Measurements from ENCODE around the gene ARHGAP26.
A peak's percentile ranks its signal among the peaks of the same experiment; 100 is the strongest.

Gene ARHGAP26

DNA sequence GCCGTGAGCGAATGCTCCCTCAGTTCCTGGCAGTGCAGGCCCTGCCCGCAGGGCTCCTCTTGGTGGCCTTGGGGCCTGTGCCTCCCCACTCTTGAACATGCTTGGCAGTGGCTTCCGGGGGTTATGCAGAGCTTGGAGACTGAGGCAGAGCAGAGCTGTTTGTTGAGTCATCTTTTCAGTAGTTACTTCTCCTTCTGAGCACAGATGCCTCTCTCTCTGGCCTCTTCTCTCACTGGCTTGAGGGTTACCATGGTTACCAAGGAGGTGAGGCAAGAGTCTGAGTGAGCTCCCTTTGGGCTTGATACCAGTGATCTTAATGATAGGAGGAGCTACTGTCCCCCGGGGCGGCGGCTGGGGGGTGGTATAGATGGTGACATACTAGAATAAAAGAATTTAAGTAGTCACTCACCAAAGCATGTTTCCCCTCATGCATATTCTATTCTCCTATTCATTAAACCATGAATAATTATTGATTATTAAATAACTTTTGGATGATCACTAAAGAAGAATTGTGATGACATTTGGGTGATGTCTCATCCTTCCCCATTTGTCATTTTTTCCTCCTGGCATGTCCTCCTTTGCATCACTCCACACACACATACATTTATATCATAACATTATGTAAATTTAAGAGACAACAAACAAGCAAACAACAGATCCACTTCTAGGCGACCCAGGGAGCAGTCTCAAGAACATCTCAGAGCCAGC is 111.1 kb downstream of the ARHGAP26 start:
- DNase-seq = no peak

DNA sequence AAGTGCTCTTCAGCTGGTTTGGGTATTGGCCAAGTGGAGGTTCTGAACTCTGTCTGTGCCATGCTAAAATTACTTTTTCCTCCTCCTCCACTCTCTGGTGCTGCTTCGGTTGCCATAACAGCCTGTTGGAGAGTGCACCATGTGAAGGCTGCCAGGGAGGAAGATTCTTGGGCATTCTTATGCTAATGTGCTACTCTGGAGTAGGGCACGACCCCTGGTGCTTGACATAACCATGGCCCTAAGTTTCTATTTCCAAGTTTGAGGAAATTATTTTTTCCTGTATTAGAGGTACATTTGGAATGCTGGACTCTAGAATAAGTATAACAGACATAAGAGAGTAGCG is 111.6 kb downstream of the ARHGAP26 start:
- DNase-seq = no peak

DNA sequence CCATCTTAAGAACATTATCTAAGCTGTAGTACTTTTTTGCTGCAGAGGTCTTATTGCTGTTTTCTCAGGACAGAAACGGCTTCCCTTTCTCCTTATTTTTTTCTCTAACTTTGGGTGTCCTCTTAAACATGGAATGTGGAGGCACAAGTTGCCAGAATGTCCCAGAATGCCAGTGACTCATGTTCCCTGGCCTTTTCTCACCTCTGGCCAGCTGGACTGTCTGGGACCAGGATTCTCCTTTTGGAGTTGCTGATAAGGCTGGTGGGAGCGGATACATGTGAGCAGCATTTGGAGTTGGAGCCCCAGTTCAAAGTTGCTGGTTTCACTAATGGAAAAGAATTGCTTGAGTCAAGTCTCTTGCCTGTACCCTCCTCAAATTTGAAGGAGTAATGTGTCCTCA is 112.8 kb downstream of the ARHGAP26 start:
- no peak for DNase-seq

- DNase-seq = no peak
Measured at GRCh38 chr5:142883438-142883837, 113.3 kb downstream of the ARHGAP26 start.

DNA sequence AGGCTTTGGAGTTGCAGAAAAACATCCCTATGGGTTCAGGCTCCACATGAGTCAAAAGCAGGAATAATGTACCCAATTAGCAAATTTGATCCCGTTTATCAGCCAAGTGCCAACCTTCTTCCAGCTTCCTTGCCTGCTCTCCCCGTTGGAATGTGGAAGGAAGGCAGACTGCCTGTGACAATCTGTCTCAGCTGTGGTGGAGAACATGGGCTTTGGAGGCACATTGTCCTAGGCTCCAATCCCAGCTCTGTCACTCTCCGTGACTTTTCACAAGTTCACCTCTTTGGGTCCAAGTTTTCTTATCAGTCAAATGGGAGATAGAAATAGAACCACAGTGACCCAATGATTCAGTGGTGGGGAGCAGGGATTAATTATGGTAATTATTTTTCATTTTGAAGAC is 113.9 kb downstream of the ARHGAP26 start:
- no peak for DNase-seq

- DNase-seq = no peak
Measured at GRCh38 chr5:142886211-142886610, 116.0 kb downstream of the ARHGAP26 start.

DNA sequence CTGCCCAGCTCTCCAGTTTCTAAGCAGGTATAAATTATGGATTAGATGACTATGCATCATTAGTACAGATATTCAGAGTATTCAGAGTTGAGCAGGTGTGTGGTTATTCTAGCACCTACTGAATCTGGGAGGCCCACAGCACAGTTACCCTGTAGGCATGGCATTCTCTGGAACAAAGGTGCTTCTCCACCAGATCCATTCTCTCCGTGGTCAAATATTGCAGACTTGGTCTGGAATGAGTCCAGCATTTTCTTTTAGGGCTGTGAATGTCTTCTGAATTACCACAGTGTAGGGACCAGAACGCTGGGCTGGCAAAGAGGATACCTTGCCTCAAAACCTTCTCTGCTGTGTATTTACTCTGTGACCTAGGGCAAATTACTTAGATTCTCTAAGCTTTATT is 116.8 kb downstream of the ARHGAP26 start:
- no peak for DNase-seq

DNA sequence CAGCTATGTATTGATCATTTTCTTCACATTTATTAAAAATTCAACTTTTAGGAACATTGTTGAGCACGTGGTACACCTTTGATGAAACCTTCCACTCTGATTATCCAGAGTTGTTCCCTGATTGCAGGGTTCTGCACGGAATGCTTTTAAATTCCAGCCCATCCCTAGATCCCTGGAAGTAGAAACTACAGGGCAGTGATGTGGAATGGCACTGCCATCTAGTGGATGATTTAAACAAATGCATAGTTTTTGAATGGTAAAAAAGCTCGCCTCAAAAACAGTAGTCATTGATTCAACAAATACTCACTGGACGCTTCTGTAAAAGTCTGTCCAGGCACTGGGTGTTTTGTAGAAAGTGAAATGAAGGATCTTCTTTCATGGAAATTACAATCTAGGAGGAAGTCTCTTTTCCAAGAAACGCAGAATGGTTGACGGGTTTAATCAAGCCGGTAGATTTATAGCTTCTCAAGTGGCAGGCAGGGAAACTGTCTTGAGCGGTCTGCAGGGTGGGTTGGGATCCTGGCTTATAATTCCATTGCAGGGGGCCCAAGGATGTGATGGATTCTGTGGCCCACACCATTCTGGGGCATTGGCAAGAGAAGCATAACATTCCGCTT is 118.4 kb downstream of the ARHGAP26 start:
- DNase-seq = peak; percentile 19

DNA sequence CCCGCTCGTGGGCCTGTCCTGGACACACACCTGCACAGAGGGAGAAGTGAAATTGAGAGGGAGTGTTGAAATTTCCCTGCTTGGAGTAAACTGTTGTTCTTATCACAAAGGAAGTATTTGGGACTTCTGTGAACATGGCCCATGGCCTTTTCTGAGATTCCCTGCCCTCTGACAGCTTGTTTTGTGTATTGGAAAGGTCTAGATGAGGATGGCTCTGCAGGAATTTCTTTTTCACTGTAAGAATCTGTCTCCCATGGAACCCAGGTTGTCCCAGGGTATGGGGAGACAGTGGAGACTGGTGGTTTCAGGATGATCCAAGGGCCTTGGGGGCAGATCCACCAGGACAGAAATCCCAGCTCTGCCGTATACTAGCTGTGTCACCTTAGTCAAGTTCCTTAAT is 121.8 kb downstream of the ARHGAP26 start:
- DNase-seq = no peak

DNA sequence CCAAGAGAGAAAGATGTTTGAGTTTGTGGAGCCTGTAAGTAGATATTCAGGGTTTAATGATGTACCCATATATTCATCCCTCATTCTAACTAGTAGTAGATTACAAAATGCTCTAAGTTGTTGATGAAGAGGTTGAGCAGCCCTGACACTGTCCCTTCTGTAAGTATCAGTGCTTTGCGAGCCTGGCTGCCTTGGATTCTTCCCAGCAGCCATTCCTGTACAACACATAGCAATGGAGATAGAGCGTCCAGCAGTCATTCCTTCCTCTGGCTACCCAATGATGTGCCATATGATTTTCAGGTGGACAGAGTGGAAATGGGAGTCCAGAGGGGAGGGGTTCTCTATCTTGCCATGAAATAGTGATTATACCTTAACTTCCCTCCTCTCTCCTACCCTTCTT is 124.1 kb downstream of the ARHGAP26 start:
- DNase-seq = no peak

- no peak for DNase-seq
Measured at GRCh38 chr5:142894749-142895148, 124.6 kb downstream of the ARHGAP26 start.

DNA sequence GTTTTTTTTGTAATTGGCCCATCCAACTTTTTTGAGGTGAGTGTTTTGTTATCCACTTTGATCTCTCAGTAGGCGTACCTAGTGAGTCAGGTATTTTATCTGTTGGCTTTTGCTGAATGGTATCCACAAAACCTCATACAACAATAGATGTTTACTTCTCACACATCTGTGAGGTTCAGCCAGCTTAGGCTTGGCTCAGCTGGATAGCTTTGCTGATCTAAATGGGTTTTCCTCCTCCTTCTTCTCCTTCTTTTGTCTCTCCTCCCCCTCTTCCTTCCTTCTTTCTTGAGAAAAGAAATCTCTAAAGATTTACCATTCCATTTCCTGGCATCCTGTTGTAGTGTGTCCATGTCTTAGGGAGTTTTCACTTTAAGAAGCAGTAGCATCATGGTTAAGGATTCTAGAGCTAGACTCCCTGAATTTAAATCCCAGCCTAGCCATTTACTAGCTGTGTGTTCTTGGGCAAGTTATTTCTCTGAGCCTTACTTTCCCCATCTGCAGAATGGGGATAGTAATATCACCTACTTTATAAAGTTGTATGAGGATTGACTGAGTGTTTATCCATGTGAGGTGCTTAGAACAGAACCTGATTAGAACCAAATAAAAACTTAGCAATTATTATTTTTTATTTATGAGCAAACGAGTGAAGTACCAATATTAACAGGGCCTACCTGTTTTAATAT is 126.3 kb downstream of the ARHGAP26 start:
- DNase-seq = no peak

DNA sequence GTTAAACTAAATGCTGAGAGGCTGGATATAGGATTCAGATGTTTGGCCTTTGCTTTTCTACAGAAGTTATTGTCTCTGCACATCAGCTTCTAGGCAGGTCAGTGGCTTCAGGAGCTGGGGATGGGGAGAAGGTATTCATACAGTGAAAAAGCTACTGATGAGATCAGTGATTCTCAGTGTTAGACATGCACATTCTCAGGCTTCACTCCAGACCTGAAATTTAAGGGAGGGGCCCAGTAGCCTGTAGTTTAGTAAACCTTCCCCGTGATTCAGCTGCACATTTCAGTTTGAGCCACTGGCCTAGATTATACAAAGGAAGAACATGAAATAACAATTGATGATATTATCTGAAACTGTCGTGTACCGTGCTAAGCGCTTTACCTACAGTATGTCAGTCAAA is 127.2 kb downstream of the ARHGAP26 start:
- DNase-seq = no peak

DNA sequence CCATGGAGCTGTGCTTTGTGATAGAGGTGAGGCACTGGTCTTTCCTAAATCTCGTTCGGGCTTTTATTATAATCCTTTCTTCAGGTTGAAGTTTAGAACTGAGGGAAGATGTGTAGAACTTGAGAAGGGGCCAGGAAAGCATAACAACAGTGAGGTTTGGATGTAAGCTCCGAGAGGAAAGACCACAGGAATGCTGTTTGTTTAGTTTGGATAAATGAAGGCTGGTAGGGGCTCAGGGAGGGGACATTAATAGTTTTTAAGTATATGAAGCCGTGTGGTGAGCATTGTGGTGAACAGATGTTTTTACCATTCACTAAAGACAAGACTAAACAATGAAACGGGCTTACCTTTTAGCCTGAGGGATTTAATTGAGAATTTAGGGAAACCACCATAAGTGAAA is 130.8 kb downstream of the ARHGAP26 start:
- DNase-seq = no peak

GRCh38 chr5:142901476-142902185 is 131.5 kb downstream of the ARHGAP26 start:
- DNase-seq = no peak

GRCh38 chr5:142902186-142902965 is 132.2 kb downstream of the ARHGAP26 start:
- no peak for DNase-seq

DNA sequence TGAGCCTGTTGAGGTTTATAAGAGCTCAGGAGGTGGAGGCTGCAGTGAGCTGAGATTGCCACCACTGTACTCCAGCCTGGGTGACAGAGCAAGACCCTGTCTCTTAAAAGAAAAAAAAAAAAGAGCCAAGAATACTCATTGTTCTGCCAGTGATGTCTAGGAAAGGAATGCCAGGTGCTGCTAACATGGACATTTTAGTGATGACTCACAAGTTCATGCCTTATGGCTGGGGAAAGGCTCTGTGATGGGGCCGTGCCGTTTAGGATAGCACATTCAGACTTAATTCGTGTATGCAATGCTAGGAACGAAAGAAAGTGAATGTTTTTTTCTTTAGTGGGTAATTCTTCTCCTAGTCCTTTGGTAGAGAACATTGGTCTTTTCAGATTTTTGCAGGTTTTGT is 134.2 kb downstream of the ARHGAP26 start:
- no peak for DNase-seq

DNA sequence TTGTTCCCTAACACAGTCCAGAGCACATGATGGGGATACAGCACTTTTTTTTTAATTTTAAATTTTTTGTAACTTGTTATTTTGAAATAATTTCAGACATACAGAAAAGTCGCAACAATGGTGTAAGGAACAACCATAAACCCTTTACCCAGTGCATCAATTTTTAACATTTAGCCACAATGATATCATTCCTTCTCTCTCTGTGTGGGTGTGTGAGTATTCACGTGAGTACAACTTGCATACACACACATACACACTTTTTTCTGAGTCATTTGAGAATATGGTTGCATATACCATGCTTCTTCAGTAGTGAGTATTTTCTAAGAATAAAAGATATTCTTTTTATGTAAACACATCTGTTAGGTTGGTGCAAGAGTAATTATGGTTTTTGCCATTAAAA is 135.2 kb downstream of the ARHGAP26 start:
- DNase-seq = no peak

DNA sequence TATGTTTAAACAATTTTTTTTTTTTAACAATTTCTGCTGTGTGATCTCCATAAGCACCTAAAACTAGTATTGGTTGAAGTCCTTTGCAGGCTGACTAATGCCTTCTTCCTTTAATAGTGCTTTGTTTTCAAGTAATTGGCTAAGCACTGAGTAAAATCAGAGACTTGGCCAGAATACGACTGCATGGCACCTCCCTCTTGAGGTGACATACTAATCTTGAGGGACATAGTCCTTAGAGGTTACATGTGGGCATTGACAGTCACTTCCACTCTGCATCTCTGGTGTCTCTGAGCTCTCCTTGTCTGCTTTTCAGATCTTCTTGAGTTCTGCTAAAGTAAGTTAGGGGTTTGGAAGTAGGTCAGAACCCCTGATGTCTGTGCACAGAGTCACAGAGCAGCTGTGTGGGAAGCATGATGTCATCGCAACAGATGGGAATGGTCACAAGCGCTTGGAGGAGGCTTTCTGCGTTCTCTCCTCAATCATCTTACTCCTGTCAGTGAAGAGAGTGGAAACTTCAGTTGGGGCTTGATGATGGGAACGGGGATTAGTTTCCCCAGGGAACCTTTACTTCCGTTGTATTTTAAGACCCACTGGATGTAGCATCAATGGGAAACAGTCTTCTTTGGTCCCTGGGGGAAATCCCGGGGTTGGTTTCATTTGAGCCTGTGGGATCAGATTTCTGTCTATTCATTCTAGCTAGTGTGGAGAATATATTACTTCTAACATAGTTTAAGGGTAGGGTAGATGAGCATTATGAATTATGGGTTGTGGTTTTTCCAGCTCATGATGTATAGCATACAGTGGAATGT is 136.9 kb downstream of the ARHGAP26 start:
- no peak for DNase-seq

DNA sequence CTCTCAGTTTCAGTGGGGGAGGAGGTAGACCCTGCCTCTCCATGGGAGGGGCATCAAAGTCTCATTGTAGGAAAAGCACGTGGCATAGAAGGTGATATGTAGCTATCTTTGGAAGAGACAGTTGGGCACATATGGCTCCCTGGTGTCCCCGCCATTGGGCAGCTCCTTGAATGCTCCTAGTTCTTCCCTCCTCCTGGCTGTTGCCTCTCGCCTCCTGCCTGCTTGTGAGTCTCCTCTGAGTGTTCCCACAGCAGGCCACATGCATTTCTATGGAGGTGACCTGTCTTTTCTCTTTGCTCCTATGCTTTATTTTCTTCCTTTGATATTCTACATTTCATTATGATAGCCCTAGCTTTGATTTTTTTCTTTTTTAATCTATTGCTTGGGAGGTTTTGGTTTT is 138.5 kb downstream of the ARHGAP26 start:
- DNase-seq = no peak

GRCh38 chr5:142910128-142910527 is 140.0 kb downstream of the ARHGAP26 start:
- DNase-seq = no peak

DNA sequence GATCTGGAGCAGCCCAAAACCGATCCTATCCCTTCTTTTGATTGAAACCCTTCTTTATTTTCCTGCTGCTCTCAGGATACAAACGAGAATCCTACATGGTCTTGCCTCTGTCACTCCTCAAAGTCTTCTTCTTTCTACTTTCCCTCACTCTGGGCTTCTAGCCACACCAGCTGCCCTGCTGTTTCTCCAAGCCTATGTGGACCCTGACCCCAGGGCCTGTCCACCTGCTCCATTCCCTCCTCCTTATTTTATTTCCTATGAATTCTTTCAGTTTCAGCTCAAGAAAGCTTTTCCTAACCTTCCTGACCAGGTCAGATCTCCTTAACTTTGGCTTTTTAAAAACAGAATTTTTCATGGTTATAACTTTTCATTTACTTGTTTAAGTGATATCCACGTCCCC is 141.0 kb downstream of the ARHGAP26 start:
- DNase-seq = no peak
